H1 (cell line): Measurements from ENCODE around the gene HECTD1. TPM values are rescaled to one million over a fixed set of nuclear protein-coding genes. Genes with fewer than 3 reads are reported as not detected.

Source experiments
- CTCF ChIA-PET: fragments of 300-600 bp; sonication (Branson Sonifier 250); formaldehyde crosslinking; loops from one replicate; lab custom pipeline; 2021; ENCODE audit not compliant: partially characterized antibody; lab: Charles Lee
- POLR2A ChIA-PET: fragments of 300-600 bp; sonication (Branson Sonifier 250); formaldehyde crosslinking; loops from one replicate; lab custom pipeline; 2021; ENCODE audit warnings: inconsistent platforms; ENCODE audit not compliant: partially characterized antibody; lab: Charles Lee
- DNase-seq, 2 experiments: peaks; one replicate each; pipeline versions ENCODE4 v3.0.0 to v3.0.0-alpha.2; 2010 to 2022; ENCODE audit warnings: low spot score in 2 of 2, low read depth in 1 of 2, mixed read lengths in 1 of 2
- FAIRE-seq: peaks from 2 replicates; lab custom pipeline; 2011; peaks lifted over from hg19 to GRCh38; lab: Jason Lieb, UNC
- H2AFZ ChIP-seq: 2 replicates; pipeline ENCODE4 v1.8.1; 2012; ENCODE audit warnings: low read length, inconsistent platforms
- H2AK5ac ChIP-seq: 2 replicates; pipeline ENCODE4 v1.6.1; 2013; ENCODE audit warnings: low read depth, low read length
- H2BK120ac ChIP-seq: replicated peaks from 2 replicates; pipeline ENCODE3; 2013; ENCODE audit warnings: low read depth, low read length, inconsistent platforms
- H2BK12ac ChIP-seq: 2 replicates; pipeline ENCODE4 v1.6.1; 2013; ENCODE audit warnings: low read depth, low read length
- H2BK15ac ChIP-seq: 2 replicates; pipeline ENCODE4 v1.6.1; 2013; ENCODE audit warnings: low read length
- H2BK20ac ChIP-seq: 2 replicates; pipeline ENCODE4 v1.6.1; 2013; ENCODE audit warnings: low read length
- H2BK5ac ChIP-seq: 2 replicates; pipeline ENCODE4 v1.6.1; 2013; ENCODE audit warnings: low read depth, low read length
- H3K14ac ChIP-seq: 2 replicates; pipeline ENCODE4 v1.6.1; 2013; ENCODE audit warnings: inconsistent platforms; ENCODE audit not compliant: insufficient read length
- H3K18ac ChIP-seq: 2 replicates; pipeline ENCODE4 v1.6.1; 2013; ENCODE audit warnings: low read length; ENCODE audit errors: extremely low read depth
- H3K23ac ChIP-seq: 2 replicates; pipeline ENCODE4 v1.6.1; 2013; ENCODE audit warnings: inconsistent platforms; ENCODE audit not compliant: insufficient read length
- H3K23me2 ChIP-seq: 2 replicates; pipeline ENCODE4 v1.6.1; 2013; ENCODE audit warnings: low read depth, low read length
- H3K27ac ChIP-seq: 2 replicates; pipeline ENCODE4 v1.6.1; 2011; ENCODE audit warnings: low read depth, low read length, inconsistent platforms
- H3K27me3 ChIP-seq, 4 experiments: replicated peaks in 1 of 4; 1 replicate in 1 of 4; 2 replicates in 3 of 4; pipeline versions ENCODE4 v1.6.1 to v1.8.1; 2011 to 2013; ENCODE audit warnings: low read length in 3 of 4, mild to moderate bottlenecking in 3 of 4, inconsistent platforms in 2 of 4, mixed read lengths in 2 of 4, moderate library complexity in 1 of 4; ENCODE audit not compliant: control insufficient read depth in 3 of 4, insufficient read depth in 3 of 4; ENCODE audit errors: extremely low read depth in 1 of 4
- H3K36me3 ChIP-seq, 4 experiments: 2 replicates each; pipeline versions ENCODE4 v1.6.1 to v1.8.1; 2011 to 2013; ENCODE audit warnings: mild to moderate bottlenecking in 4 of 4, low read length in 3 of 4, moderate library complexity in 2 of 4, control low read depth in 1 of 4, inconsistent platforms in 1 of 4; ENCODE audit not compliant: insufficient read depth in 4 of 4, control insufficient read depth in 2 of 4
- H3K4ac ChIP-seq: replicated peaks from 2 replicates; pipeline ENCODE3; 2013; ENCODE audit warnings: low read length, low read depth, mixed read lengths, inconsistent platforms; ENCODE audit not compliant: insufficient read length
- H3K4me1 ChIP-seq, 4 experiments: replicated peaks in 1 of 4; 1 replicate in 1 of 4; 2 replicates in 3 of 4; pipeline versions ENCODE4 v1.6.1 to v1.8.1; 2011 to 2013; ENCODE audit warnings: low read length in 3 of 4, inconsistent platforms in 2 of 4, mixed read lengths in 1 of 4; ENCODE audit not compliant: insufficient read depth in 4 of 4, control insufficient read depth in 3 of 4
- H3K4me2 ChIP-seq, 2 experiments: 2 replicates each; pipeline versions ENCODE4 v1.6.1 to v1.8.1; 2011 to 2013; ENCODE audit warnings: low read depth in 2 of 2, low read length in 2 of 2, control low read depth in 1 of 2, inconsistent platforms in 1 of 2, mild to moderate bottlenecking in 1 of 2; ENCODE audit not compliant: insufficient read depth in 1 of 2
- H3K4me3 ChIP-seq, 4 experiments: fragments of 200-600, 300-600 bp in 1 of 4; sonication (generic), shearing (Covaris generic), sonication (Bioruptor Twin) in 1 of 4; 2 replicates each; pipeline versions ENCODE4 v1.5.1 to v1.8.1; 2011 to 2016; ENCODE audit warnings: low read length in 4 of 4, low read depth in 3 of 4, control low read depth in 2 of 4, inconsistent platforms in 2 of 4, mild to moderate bottlenecking in 2 of 4, mixed read lengths in 1 of 4, moderate library complexity in 1 of 4; ENCODE audit not compliant: insufficient read depth in 2 of 4; ENCODE audit errors: extremely low read depth in 1 of 4
- H3K56ac ChIP-seq: replicated peaks from 2 replicates; pipeline ENCODE3; 2013; ENCODE audit warnings: low read depth, mild to moderate bottlenecking, mixed read lengths, low read length, inconsistent platforms; ENCODE audit not compliant: insufficient read length
- H3K79me1 ChIP-seq: 2 replicates; pipeline ENCODE4 v1.6.1; 2013; ENCODE audit warnings: low read depth, low read length, control low read depth
- H3K79me2 ChIP-seq, 2 experiments: 2 replicates each; pipeline versions ENCODE4 v1.6.1 to v1.8.1; 2012 to 2013; ENCODE audit warnings: low read length in 2 of 2, mild to moderate bottlenecking in 2 of 2, inconsistent platforms in 1 of 2; ENCODE audit not compliant: insufficient read depth in 2 of 2, control insufficient read depth in 1 of 2
- H3K9ac ChIP-seq, 4 experiments: replicated peaks in 1 of 4; 1 replicate in 1 of 4; 2 replicates in 3 of 4; pipeline versions ENCODE4 v1.6.1 to v1.8.1; 2011 to 2013; ENCODE audit warnings: low read depth in 3 of 4, low read length in 3 of 4, control low read depth in 2 of 4, mild to moderate bottlenecking in 2 of 4, moderate library complexity in 2 of 4, inconsistent platforms in 1 of 4; ENCODE audit errors: extremely low read depth in 1 of 4
- H3K9me3 ChIP-seq, 2 experiments: 2 replicates each; pipeline versions ENCODE4 v1.6.1 to v1.8.1; 2012 to 2013; ENCODE audit warnings: mild to moderate bottlenecking in 2 of 2, moderate library complexity in 2 of 2, control low read depth in 1 of 2, inconsistent platforms in 1 of 2, low read depth in 1 of 2, low read length in 1 of 2, mixed read lengths in 1 of 2; ENCODE audit not compliant: insufficient read depth in 2 of 2
- H4K20me1 ChIP-seq, 2 experiments: replicated peaks in 1 of 2; 2 replicates each; pipeline versions ENCODE3 to v1.8.1; 2011 to 2013; ENCODE audit warnings: inconsistent platforms in 2 of 2, low read length in 2 of 2, mild to moderate bottlenecking in 1 of 2; ENCODE audit not compliant: insufficient read depth in 2 of 2, control insufficient read depth in 1 of 2
- H4K5ac ChIP-seq: 2 replicates; pipeline ENCODE4 v1.6.1; 2013; ENCODE audit warnings: low read length, low read depth, mixed read lengths, inconsistent platforms; ENCODE audit not compliant: insufficient read length
- H4K8ac ChIP-seq: 2 replicates; pipeline ENCODE4 v1.8.0; 2013; ENCODE audit warnings: mild to moderate bottlenecking, moderate library complexity, low read length, inconsistent platforms; ENCODE audit not compliant: insufficient read depth; ENCODE audit errors: extremely low read depth
- H4K91ac ChIP-seq: replicated peaks from 2 replicates; pipeline ENCODE3; 2013; ENCODE audit warnings: low read length, mixed read lengths, inconsistent platforms; ENCODE audit not compliant: insufficient read length
- CBX5 ChIP-seq: fragments of 300-800, 300-1000 bp; sonication (generic); IDR thresholded peaks from 2 replicates; pipeline ENCODE4 v1.7.1; 2016; ENCODE audit warnings: antibody characterized with exemption, low read length, low read depth
- GTF2F1 ChIP-seq: IDR thresholded peaks from 2 replicates; pipeline ENCODE4 v1.6.1; 2012; ENCODE audit warnings: low read depth, low read length, improper control_type of control experiment, borderline replicate concordance
- POLR2AphosphoS5 ChIP-seq: IDR thresholded peaks from 2 replicates; pipeline ENCODE4 v1.6.1; 2011; ENCODE audit warnings: low read depth, low read length
- RXRA ChIP-seq: IDR thresholded peaks from 2 replicates; pipeline ENCODE4 v1.6.1; 2011; ENCODE audit warnings: low read depth, mild to moderate bottlenecking, low read length, moderate library complexity; ENCODE audit not compliant: insufficient read depth
- SRF ChIP-seq: IDR thresholded peaks from 2 replicates; pipeline ENCODE4 v1.6.1; 2011; ENCODE audit warnings: mild to moderate bottlenecking, low read depth, low read length, moderate library complexity
- TEAD4 ChIP-seq: IDR thresholded peaks from 2 replicates; pipeline ENCODE4 v1.6.1; 2012; ENCODE audit warnings: low read depth, low read length, inconsistent platforms, mixed read lengths
- WGBS, 2 experiments: shearing (Covaris generic) in 1 of 2; methylation state at CpG; one replicate each; pipeline versions ENCODE4 v1.1.6 to v1.1.7; 2013 to 2015; ENCODE audit warnings: low lambda C conversion rate in 2 of 2, mixed read lengths in 2 of 2, inconsistent platforms in 1 of 2, low coverage in 1 of 2, missing lambda C conversion rate in 1 of 2; ENCODE audit not compliant: insufficient replicate concordance in 2 of 2, insufficient coverage in 1 of 2, insufficient read length in 1 of 2; ENCODE audit errors: extremely low coverage in 1 of 2, missing lambda C conversion rate in 1 of 2; 5-methylcytosine and 5-hydroxymethylcytosine counted together
- polyA plus RNA-seq, 7 experiments: library from polyadenylated mRNA; depleted of rRNA in 3 of 7; stranded (reverse) in 5 of 7; unstranded in 2 of 7; fragments of >200 nt in 5 of 7; fragments of 200-250 nt in 2 of 7; gene quantifications; 1 replicate in 5 of 7; 2 replicates in 1 of 7; 4 replicates in 1 of 7; pipeline versions ENCODE4 v1.2.1 to v1.2.3, GENCODE V29; 2011 to 2013; ENCODE audit warnings: missing spikeins in 2 of 7, mixed read lengths in 2 of 7
- total RNA-seq: library from RNA; stranded (reverse); fragmentation: NEBNext Ultra II Directional; extraction: Animal tissue kit (Norgen Biotek cat#: 25700); gene quantifications from 2 replicates; pipeline ENCODE4 v1.2.1, GENCODE V29; 2021

Gene HECTD1
- total and polyA plus RNA-seq, 2 of the 8 experiments (the other 6 are each of a cell fraction or from before 2014, with no cell fraction given), result 44.7 to 105 TPM

DNA sequence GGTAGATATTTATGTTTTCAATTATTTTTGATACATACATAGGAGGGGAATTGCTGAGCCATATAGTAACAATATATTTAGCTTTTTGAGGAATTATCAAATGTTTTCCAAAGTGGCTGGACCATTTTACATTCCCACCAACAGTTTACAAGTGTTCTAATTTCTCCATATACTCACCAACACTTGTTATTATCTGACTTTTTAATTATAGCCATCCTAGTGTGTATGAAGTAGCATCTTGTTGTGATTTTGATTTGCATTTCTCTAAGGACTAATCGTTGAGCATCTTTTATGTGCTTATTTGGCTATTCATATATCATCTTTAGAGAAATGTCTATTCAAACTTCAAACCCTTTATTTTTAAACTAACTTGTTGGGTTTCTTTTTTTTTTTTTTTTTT, 17.2 kb upstream of the HECTD1 start:
- Histone ChIP-seq H3K56ac (no peak overlapping the region), H3K27ac (no peak overlapping the region), H2BK120ac (no peak overlapping the region), H3K27me3 (no peaks in the 10 kb centered on the region), H2AFZ (no peak overlapping the region), H3K4me1 (peaks cover 0 to 4% (median 2%) of the 10 kb centered on the region in 4 experiments; a peak in 2 of 7 replicates), H3K18ac (no peak overlapping the region), H3K9me3 (no peaks in the 10 kb centered on the region), H4K5ac (no peak overlapping the region), H3K79me2 (no peaks in the 10 kb centered on the region), H3K14ac (no peak overlapping the region), H2AK5ac (no peak overlapping the region), H3K9ac (no peak overlapping the region), H4K8ac (no peak overlapping the region), H3K4ac (no peak overlapping the region), H4K91ac (no peak overlapping the region), H3K4me3 (no peak overlapping the region), H2BK5ac (no peak overlapping the region), H2BK15ac (no peak overlapping the region), H2BK20ac (no peak overlapping the region), H3K79me1 (no peaks in the 10 kb centered on the region), H3K23me2 (no peaks in the 10 kb centered on the region), H3K36me3 (no peaks in the 10 kb centered on the region), H2BK12ac (no peak overlapping the region), H3K4me2 (no peak overlapping the region), H3K23ac (no peak overlapping the region), H4K20me1 (no peaks in the 10 kb centered on the region)
- TF ChIP-seq RXRA (no peak), POLR2AphosphoS5 (no peak), GTF2F1 (no peak), SRF (no peak), TEAD4 (no peak), CBX5 (no peak)
- DNase-seq (no peak), FAIRE-seq (no peak)
- ChIA-PET POLR2A (no interaction called here), CTCF (no interaction called here)
- 89% methylated on average over 1 of the region's 1 CpG; no CpG with 5 or more reads in 1 of the 2 experiments for WGBS, 2 experiments
